HepG2 (cell line): ENCODE measurements around the gene ZFPM1. TPM values are rescaled to one million over a fixed set of nuclear protein-coding genes. Genes with fewer than 3 reads are reported as not detected.
A peak's percentile ranks its signal among the peaks of the same experiment; 100 is the strongest.

Experiments used
- ADNP ChIP-seq: sonication (generic); formaldehyde crosslinking; IDR thresholded peaks from 2 replicates; pipeline ENCODE4 v1.4.0; 2020; ENCODE audit warnings: missing genetic modification reagents
- ARID2 ChIP-seq: sonication (generic); formaldehyde crosslinking; IDR thresholded peaks from 2 replicates; pipeline ENCODE4 v1.8.1; 2022; ENCODE audit warnings: mild to moderate bottlenecking, missing genetic modification reagents, borderline replicate concordance
- DR1 ChIP-seq: sonication (generic); formaldehyde crosslinking; IDR thresholded peaks from 2 replicates; pipeline ENCODE4 v1.8.0; 2021; ENCODE audit warnings: mild to moderate bottlenecking, missing genetic modification reagents, inconsistent platforms
- EEA1 ChIP-seq: sonication (generic); formaldehyde crosslinking; IDR thresholded peaks from 2 replicates; pipeline ENCODE4 v1.5.1; 2020; ENCODE audit warnings: mild to moderate bottlenecking, missing genetic modification reagents, borderline replicate concordance
- FOSL2 ChIP-seq: sonication (generic); formaldehyde crosslinking; IDR thresholded peaks from 2 replicates; pipeline ENCODE4 v1.4.0; 2020; ENCODE audit warnings: missing genetic modification reagents
- FOXA1 ChIP-seq, 2 experiments: fragments of 450-650 bp in 1 of 2; sonication (generic) in 1 of 2; formaldehyde crosslinking in 1 of 2; IDR thresholded peaks; 2 replicates each; pipeline versions ENCODE4 v1.4.0 to v1.6.1; 2016 to 2020; ENCODE audit warnings: missing genetic modification reagents in 1 of 2
- HHEX ChIP-seq: IDR thresholded peaks from 2 replicates; pipeline ENCODE4 v1.6.1; 2016; ENCODE audit warnings: control low read depth
- HNRNPUL1 ChIP-seq: fragments of 200-400 bp; formaldehyde crosslinking; IDR thresholded peaks from 2 replicates; pipeline ENCODE4 v1.6.1; 2017; ENCODE audit warnings: low read depth, mild to moderate bottlenecking, low read length, moderate library complexity
- MED13 ChIP-seq: sonication (generic); formaldehyde crosslinking; IDR thresholded peaks from 2 replicates; pipeline ENCODE4 v1.5.0; 2020; ENCODE audit warnings: missing genetic modification reagents
- MEIS1 ChIP-seq: sonication (generic); formaldehyde crosslinking; IDR thresholded peaks from 2 replicates; pipeline ENCODE4 v1.9.0; 2021; ENCODE audit warnings: mild to moderate bottlenecking, missing genetic modification reagents, moderate library complexity, borderline replicate concordance
- NFYB ChIP-seq: sonication (generic); formaldehyde crosslinking; IDR thresholded peaks from 2 replicates; pipeline ENCODE4 v1.4.0; 2020; ENCODE audit warnings: missing genetic modification reagents
- NRL ChIP-seq: sonication (generic); formaldehyde crosslinking; IDR thresholded peaks from 2 replicates; pipeline ENCODE4 v1.5.0; 2020; ENCODE audit warnings: missing genetic modification reagents, mild to moderate bottlenecking, moderate library complexity, borderline replicate concordance
- REPIN1 ChIP-seq: sonication (generic); formaldehyde crosslinking; IDR thresholded peaks from 2 replicates; pipeline ENCODE4 v1.8.0; 2022; ENCODE audit warnings: missing genetic modification reagents, low read depth, mild to moderate bottlenecking, borderline replicate concordance
- SOX13 ChIP-seq, 3 experiments: fragments of 450-650 bp in 1 of 3; sonication (generic) in 1 of 3; formaldehyde crosslinking in 1 of 3; IDR thresholded peaks in 2 of 3; conservative IDR thresholded peaks in 1 of 3; 2 replicates each; pipeline versions ENCODE4 v1.5.0 to v1.6.1; 2016 to 2020; ENCODE audit warnings: antibody characterized with exemption in 1 of 3, mild to moderate bottlenecking in 1 of 3, missing compliant biosample characterization in 1 of 3, missing genetic modification reagents in 1 of 3, moderate library complexity in 1 of 3
- TBX2 ChIP-seq: sonication (generic); formaldehyde crosslinking; IDR thresholded peaks from 2 replicates; pipeline ENCODE4 v1.5.0; 2020; ENCODE audit warnings: missing genetic modification reagents, mild to moderate bottlenecking, borderline replicate concordance
- THAP7 ChIP-seq: sonication (generic); formaldehyde crosslinking; IDR thresholded peaks from 2 replicates; pipeline ENCODE4 v1.8.1; 2023; ENCODE audit warnings: mild to moderate bottlenecking, missing genetic modification reagents
- ZBTB7B ChIP-seq: sonication (generic); formaldehyde crosslinking; IDR thresholded peaks from 2 replicates; pipeline ENCODE4 v1.4.0; 2020; ENCODE audit warnings: missing genetic modification reagents
- ZNF331 ChIP-seq: sonication (generic); formaldehyde crosslinking; IDR thresholded peaks from 2 replicates; pipeline ENCODE4 v1.4.0; 2020; ENCODE audit warnings: missing genetic modification reagents
- ZNF430 ChIP-seq: sonication (generic); formaldehyde crosslinking; IDR thresholded peaks from 2 replicates; pipeline ENCODE4 v1.9.0; 2021; ENCODE audit warnings: mild to moderate bottlenecking, missing genetic modification reagents
- ZNF512B ChIP-seq: sonication (generic); formaldehyde crosslinking; IDR thresholded peaks from 2 replicates; pipeline ENCODE4 v1.5.1; 2020; ENCODE audit warnings: missing genetic modification reagents, mild to moderate bottlenecking, borderline replicate concordance
- polyA plus RNA-seq, 8 experiments: library from polyadenylated mRNA; depleted of rRNA in 3 of 8; stranded (reverse) in 7 of 8; unstranded in 1 of 8; fragments of >200 nt; fragmentation: Illumina TruSeq in 4 of 8; extraction: Trizol in 4 of 8; gene quantifications; 2 replicates each; pipeline versions ENCODE4 v1.2.1 to v1.2.3, GENCODE V29; 2011 to 2016; ENCODE audit warnings: low read depth in 4 of 8, missing spikeins in 1 of 8, mixed read lengths in 1 of 8; ENCODE audit not compliant: insufficient read depth in 1 of 8
- total RNA-seq, 5 experiments: library from RNA; depleted of rRNA; stranded (reverse); fragments of >200 nt; fragmentation: Illumina TruSeq; extraction: Trizol; gene quantifications; 2 replicates each; pipeline ENCODE4 v1.2.3, GENCODE V29; 2016; ENCODE audit warnings: low read depth in 1 of 5
- TF ChIP-seq, protein P1 (sequence below): sonication (generic); formaldehyde crosslinking; conservative IDR thresholded peaks from 2 replicates; pipeline ENCODE4 v1.8.0; 2022; ENCODE audit warnings: missing genetic modification reagents
- TF ChIP-seq, protein P2 (sequence below): IDR thresholded peaks from 2 replicates; pipeline ENCODE4 v1.6.1; 2012; ENCODE audit warnings: low read depth, low read length, improper control_type of control experiment

ZFPM1 gene
- total and polyA plus RNA-seq, 2 of the 13 experiments (the other 11 are each of a cell fraction or from before 2014, with no cell fraction given), result 1.3 to 3.8 TPM

- TF ChIP-seq, protein P1, sequence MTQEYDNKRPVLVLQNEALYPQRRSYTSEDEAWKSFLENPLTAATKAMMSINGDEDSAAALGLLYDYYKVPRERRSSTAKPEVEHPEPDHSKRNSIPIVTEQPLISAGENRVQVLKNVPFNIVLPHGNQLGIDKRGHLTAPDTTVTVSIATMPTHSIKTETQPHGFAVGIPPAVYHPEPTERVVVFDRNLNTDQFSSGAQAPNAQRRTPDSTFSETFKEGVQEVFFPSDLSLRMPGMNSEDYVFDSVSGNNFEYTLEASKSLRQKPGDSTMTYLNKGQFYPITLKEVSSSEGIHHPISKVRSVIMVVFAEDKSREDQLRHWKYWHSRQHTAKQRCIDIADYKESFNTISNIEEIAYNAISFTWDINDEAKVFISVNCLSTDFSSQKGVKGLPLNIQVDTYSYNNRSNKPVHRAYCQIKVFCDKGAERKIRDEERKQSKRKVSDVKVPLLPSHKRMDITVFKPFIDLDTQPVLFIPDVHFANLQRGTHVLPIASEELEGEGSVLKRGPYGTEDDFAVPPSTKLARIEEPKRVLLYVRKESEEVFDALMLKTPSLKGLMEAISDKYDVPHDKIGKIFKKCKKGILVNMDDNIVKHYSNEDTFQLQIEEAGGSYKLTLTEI (CRISPR knock-in tag), result no peak
- TF ChIP-seq SOX13 (IDR thresholded peaks at IDR 0.05), result no peak
- 0 out of 4 replicates have a peak, but pooled peaks of 1 of the 2 experiments have one; percentile 6 for TF ChIP-seq SOX13 (CRISPR knock-in tag; conservative IDR thresholded peaks at IDR 0.05 in 1 of 2, IDR thresholded peaks at IDR 0.05 in 1 of 2)
- TF ChIP-seq ZNF512B (CRISPR knock-in tag), result no peak
- peak; percentile 64; the same call in 1 of the 2 replicates for TF ChIP-seq ZBTB7B (CRISPR knock-in tag)
- TF ChIP-seq NFYB (CRISPR knock-in tag), result no peak
- TF ChIP-seq MEIS1 (CRISPR knock-in tag), result peak; percentile 96
- peak; percentile 97 for TF ChIP-seq REPIN1 (CRISPR knock-in tag)
- TF ChIP-seq ARID2 (CRISPR knock-in tag), result peak; percentile 25; the same call in 1 of the 2 replicates
- TF ChIP-seq HNRNPUL1, result no peak
- peak; percentile 84; the same call in 1 of the 2 replicates for TF ChIP-seq TBX2 (CRISPR knock-in tag)
- TF ChIP-seq ZNF331 (CRISPR knock-in tag), result peak; percentile 63; the same call in 1 of the 2 replicates
- TF ChIP-seq DR1 (CRISPR knock-in tag), result peak; percentile 81
- no peak; the same call in 1 of the 2 replicates for TF ChIP-seq FOSL2
- peak; percentile 15; the same call in 1 of the 2 replicates for TF ChIP-seq MED13
- TF ChIP-seq, protein P2, sequence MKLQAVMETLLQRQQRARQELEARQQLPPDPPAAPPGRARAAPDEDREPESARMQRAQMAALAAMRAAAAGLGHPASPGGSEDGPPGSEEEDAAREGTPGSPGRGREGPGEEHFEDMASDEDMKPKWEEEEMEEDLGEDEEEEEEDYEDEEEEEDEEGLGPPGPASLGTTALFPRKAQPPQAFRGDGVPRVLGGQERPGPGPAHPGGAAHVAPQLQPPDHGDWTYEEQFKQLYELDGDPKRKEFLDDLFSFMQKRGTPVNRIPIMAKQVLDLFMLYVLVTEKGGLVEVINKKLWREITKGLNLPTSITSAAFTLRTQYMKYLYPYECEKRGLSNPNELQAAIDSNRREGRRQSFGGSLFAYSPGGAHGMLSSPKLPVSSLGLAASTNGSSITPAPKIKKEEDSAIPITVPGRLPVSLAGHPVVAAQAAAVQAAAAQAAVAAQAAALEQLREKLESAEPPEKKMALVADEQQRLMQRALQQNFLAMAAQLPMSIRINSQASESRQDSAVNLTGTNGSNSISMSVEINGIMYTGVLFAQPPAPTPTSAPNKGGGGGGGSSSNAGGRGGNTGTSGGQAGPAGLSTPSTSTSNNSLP, result no peak
- TF ChIP-seq THAP7, result peak; percentile 89; the same call in 1 of the 2 replicates
- peak; percentile 98 for TF ChIP-seq ZNF430 (CRISPR knock-in tag)
- TF ChIP-seq HHEX (CRISPR knock-in tag), result no peak
- no peak for TF ChIP-seq FOXA1 (IDR thresholded peaks at IDR 0.05)
- no peak for TF ChIP-seq FOXA1 (CRISPR knock-in tag; IDR thresholded peaks at IDR 0.05)
- TF ChIP-seq NRL (CRISPR knock-in tag), result peak; percentile 99
- no peak for TF ChIP-seq ADNP (CRISPR knock-in tag)
- TF ChIP-seq EEA1 (CRISPR knock-in tag), result 0 out of 2 replicates have a peak, but pooled peaks have one; percentile 59
These were observed 431 bp upstream of the ZFPM1 start (continued) for GRCh38 chr16:88452482-88453216.
